ENCODE data around the gene FAM200B.

The FAM200B gene

GRCh38 chr4:15681372-15682241 is at the start of gene FAM200B:
TSS of gene FAM200B (plus strand) at chr4:15681827. CDS start at chr4:15686978, 5,151 bp downstream.
- DNase-seq (ENCODE audit: low spot score): peak; percentile 97

- DNase-seq (ENCODE audit: low spot score): no peak
These were observed 44.8 kb upstream of the FAM200B start for GRCh38 chr4:15636818-15637217.

- DNase-seq (ENCODE audit: low spot score): no peak
These were observed 43.2 kb upstream of the FAM200B start for GRCh38 chr4:15638418-15638817.

- no peak for DNase-seq (ENCODE audit: low spot score)
These were observed 33.0 kb upstream of the FAM200B start for GRCh38 chr4:15648600-15648999.

- peak; percentile 49 for DNase-seq (ENCODE audit: low spot score)
These were observed 31.6 kb upstream of the FAM200B start for GRCh38 chr4:15649914-15650545.

- no peak for DNase-seq (ENCODE audit: low spot score)
These were observed 30.0 kb upstream of the FAM200B start for GRCh38 chr4:15651676-15652075.

- no peak for DNase-seq (ENCODE audit: low spot score)
These were observed 29.4 kb upstream of the FAM200B start for GRCh38 chr4:15652191-15652590.

GRCh38 chr4:15652841-15653240 is 28.8 kb upstream of the FAM200B start:
- DNase-seq (ENCODE audit: low spot score): no peak

GRCh38 chr4:15653420-15653819 is 28.2 kb upstream of the FAM200B start:
- DNase-seq (ENCODE audit: low spot score): peak; percentile 33

- DNase-seq (ENCODE audit: low spot score): peak; percentile 19
These were observed 27.6 kb upstream of the FAM200B start for GRCh38 chr4:15653864-15654592.

- peak; percentile 39 for DNase-seq (ENCODE audit: low spot score)
These were observed 26.9 kb upstream of the FAM200B start for GRCh38 chr4:15654593-15655222.

GRCh38 chr4:15655223-15656037 is 26.2 kb upstream of the FAM200B start, which contains the start of gene FBXL5:
TSS of gene FBXL5 (minus strand) at chr4:15655357. CDS start at chr4:15655287, 70 bp downstream.
- peak; percentile 89 for DNase-seq (ENCODE audit: low spot score)

GRCh38 chr4:15656038-15656470 is 25.6 kb upstream of the FAM200B start:
- DNase-seq (ENCODE audit: low spot score): no peak

GRCh38 chr4:15657366-15657765 is 24.3 kb upstream of the FAM200B start:
- no peak for DNase-seq (ENCODE audit: low spot score)

- no peak for DNase-seq (ENCODE audit: low spot score)
These were observed 23.4 kb upstream of the FAM200B start for GRCh38 chr4:15658136-15658770.

GRCh38 chr4:15658781-15659180 is 22.8 kb upstream of the FAM200B start:
- no peak for DNase-seq (ENCODE audit: low spot score)

- DNase-seq (ENCODE audit: low spot score): no peak
These were observed 21.7 kb upstream of the FAM200B start for GRCh38 chr4:15659768-15660570.

- peak; percentile 88 for DNase-seq (ENCODE audit: low spot score)
These were observed 15.8 kb upstream of the FAM200B start for GRCh38 chr4:15665753-15666365.

GRCh38 chr4:15667006-15667405 is 14.6 kb upstream of the FAM200B start:
- no peak for DNase-seq (ENCODE audit: low spot score)
